GM12872 (cell line): ENCODE data around the gene STK17B.

Experiments used
- TF ChIP-seq, protein P1 (sequence below): IDR thresholded peaks from 3 replicates; pipeline ENCODE4 v1.5.1; 2011; ENCODE audit warnings: low read depth, mild to moderate bottlenecking, low read length, moderate library complexity; ENCODE audit not compliant: insufficient read depth

Gene STK17B

DNA sequence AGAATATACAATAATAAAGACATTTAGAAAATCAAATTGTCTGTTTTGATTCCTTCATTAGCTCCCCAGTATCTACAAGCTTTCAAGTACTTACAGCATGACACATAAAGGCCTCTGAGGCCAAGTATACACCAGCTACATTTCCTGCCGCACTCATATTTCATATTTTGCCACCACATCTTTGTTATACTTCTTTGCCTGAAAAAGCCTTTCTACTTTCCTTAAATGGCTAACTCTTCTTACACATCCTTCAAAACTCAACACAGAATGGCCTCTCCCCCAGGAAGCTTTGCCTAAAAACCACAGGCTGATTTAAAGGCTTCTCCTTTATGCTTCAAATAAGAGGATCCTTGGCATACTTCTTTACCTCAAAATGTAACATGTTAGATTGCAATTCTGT is 4.5 kb downstream of the STK17B start:
- TF ChIP-seq, protein P1, sequence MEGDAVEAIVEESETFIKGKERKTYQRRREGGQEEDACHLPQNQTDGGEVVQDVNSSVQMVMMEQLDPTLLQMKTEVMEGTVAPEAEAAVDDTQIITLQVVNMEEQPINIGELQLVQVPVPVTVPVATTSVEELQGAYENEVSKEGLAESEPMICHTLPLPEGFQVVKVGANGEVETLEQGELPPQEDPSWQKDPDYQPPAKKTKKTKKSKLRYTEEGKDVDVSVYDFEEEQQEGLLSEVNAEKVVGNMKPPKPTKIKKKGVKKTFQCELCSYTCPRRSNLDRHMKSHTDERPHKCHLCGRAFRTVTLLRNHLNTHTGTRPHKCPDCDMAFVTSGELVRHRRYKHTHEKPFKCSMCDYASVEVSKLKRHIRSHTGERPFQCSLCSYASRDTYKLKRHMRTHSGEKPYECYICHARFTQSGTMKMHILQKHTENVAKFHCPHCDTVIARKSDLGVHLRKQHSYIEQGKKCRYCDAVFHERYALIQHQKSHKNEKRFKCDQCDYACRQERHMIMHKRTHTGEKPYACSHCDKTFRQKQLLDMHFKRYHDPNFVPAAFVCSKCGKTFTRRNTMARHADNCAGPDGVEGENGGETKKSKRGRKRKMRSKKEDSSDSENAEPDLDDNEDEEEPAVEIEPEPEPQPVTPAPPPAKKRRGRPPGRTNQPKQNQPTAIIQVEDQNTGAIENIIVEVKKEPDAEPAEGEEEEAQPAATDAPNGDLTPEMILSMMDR, result no peak

DNA sequence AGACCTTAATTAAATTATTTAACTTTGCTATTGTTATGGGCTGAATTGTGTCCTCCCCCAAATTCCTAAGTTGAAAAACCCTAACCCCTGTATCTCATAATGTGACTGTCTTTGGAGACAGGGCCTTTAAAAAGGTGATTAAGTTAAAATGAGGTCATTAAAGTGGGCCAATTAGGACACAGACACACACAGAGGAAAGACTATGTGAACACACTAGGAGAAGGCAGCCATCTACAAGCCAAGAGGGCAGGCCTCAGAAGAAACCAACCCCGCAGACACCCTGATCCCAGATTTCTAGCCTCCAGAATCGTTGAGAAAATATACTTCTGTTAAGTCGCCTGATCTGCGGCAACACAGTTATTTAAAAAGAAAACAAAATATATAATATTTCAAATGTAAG is 6.4 kb downstream of the STK17B start:
- TF ChIP-seq, protein P1, result no peak

DNA sequence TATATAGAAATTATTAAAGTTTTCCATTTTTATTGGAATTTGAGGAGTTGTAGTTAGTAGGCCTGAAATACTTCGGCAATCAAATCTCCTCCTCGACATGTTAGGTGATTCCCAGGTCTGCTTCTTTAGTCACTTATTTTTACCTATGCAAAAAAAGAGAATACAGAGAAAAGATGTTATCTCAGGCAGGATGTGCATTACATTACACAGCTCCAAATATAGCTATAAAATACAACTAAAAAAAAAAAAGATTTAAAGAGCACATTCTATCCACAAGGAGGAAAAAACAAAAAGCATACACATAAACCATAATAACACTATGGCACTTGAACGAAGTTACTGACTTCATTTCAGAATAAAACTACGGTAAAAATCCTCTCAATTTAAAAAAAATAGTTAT is 8.1 kb downstream of the STK17B start:
- TF ChIP-seq, protein P1, result no peak

DNA sequence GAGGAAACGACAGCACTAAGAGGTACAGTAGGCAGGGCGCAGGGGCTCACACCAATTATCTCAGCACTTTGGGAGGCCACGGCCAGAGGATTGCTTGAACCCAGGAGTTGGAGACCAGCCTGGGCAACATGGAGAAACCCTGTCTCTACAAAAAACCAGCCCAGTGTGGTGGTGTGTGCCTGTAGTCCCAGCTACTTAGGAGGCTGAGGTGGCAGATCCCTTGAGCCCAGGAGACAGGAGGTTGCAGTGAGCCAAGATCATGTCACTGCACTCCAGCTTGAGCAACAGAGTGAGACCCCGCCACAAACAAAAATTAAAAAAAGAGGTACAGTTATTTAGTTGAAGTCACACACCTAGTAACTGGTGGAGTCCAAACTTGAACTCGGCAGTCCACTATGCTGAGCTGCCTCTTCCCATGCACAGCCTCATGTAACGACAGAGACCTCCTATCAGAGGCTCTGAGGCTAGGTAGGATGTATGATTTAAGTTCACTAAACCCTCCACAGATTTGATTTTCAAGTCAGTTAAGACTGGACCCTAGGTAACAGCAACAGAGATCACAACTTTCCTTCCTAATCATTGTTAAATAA is 8.7 kb downstream of the STK17B start:
- TF ChIP-seq, protein P1, result no peak

DNA sequence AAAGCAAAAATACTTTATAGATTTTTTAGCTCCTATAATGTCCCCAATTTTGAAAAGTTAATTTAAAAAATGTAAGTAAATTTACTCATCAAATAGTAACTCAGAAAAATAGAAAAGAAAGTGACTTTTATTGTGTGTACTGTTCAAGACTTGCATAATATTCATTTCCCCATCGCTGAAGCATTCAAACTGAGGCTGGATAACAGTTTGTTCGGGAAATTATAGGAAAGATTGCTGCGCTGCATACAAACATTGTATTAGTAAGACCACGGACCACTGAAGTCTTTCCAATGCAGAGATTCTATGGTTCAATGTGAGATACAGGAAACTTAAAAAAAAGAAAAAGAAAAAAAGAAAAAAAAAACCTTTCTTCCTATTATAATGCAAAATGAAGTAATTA is 10.4 kb downstream of the STK17B start:
- TF ChIP-seq, protein P1, result no peak

DNA sequence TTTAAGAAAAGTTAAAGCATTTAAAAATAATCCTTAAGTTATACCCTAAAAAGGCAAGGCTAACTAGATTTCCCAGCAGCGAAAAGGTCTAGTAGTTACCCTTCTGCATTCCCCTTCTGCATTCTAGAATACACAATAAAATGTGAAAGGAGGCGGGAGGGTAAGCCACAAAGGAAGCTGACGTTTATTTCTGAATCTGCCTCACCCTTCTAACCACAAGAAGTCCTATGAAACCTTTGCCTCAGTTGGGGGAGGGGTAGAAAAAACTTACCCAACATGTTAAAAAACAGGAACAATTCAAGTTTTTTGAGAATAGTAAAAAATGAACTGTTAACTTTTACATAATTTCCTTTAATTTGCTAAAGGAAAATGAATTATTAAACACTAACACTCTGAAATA is 11.3 kb downstream of the STK17B start:
- TF ChIP-seq, protein P1, result no peak

DNA sequence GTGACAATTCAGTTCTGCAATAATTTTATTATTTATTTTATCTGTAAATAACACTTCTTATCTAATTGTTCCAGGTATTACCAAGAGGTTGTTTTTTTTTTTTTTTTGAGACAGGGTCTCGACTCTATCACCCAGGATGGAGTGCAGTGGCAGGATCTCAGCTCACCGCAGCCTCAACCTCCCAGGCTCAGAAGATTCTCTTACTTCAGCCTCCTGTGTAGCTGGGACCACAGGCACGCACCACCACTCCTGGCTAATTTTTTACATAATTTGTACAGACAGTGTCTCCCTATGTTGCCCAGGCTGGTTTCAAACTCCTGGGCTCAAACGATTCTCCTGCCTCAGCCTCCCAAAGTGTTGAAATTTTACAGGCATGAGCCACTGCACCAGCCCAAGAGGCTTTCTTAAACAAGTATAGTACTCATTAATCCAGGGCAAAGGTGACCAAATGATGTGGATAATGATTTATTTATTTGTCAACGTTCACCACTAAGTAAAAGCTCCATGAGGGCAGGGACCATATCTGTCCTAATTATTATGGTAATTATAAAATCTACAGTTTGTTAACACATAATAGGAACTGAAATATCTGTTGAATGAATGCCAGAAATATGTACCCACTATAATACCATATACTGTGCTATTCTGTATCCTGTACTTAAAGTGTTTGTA is 12.0 kb downstream of the STK17B start:
- TF ChIP-seq, protein P1, result no peak

DNA sequence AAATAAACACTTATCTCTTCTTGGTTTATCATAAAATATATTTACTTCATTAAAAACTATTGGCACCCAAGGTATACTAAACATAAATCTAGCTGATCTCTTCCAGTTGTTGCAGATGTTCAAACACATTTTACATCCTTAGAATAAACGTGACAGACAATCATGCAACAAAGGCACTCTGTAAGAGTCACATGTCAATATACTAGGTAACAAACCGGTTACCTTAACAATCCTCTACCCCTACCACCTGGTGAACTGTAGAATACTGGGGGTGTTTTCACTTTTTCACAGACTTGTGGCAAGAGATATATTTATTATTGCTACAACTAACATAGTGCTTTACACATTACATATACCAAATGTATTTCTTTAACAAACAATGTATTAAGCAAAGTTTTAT is 15.8 kb downstream of the STK17B start:
- TF ChIP-seq, protein P1, result no peak
